ENCODE data around the gene KDM3B.
"Not testable (repeated sequence)": the region's sequence is repeated elsewhere in the genome, so short reads cannot be mapped to it uniquely, and the experiment has no call there.

The KDM3B gene, protein sequence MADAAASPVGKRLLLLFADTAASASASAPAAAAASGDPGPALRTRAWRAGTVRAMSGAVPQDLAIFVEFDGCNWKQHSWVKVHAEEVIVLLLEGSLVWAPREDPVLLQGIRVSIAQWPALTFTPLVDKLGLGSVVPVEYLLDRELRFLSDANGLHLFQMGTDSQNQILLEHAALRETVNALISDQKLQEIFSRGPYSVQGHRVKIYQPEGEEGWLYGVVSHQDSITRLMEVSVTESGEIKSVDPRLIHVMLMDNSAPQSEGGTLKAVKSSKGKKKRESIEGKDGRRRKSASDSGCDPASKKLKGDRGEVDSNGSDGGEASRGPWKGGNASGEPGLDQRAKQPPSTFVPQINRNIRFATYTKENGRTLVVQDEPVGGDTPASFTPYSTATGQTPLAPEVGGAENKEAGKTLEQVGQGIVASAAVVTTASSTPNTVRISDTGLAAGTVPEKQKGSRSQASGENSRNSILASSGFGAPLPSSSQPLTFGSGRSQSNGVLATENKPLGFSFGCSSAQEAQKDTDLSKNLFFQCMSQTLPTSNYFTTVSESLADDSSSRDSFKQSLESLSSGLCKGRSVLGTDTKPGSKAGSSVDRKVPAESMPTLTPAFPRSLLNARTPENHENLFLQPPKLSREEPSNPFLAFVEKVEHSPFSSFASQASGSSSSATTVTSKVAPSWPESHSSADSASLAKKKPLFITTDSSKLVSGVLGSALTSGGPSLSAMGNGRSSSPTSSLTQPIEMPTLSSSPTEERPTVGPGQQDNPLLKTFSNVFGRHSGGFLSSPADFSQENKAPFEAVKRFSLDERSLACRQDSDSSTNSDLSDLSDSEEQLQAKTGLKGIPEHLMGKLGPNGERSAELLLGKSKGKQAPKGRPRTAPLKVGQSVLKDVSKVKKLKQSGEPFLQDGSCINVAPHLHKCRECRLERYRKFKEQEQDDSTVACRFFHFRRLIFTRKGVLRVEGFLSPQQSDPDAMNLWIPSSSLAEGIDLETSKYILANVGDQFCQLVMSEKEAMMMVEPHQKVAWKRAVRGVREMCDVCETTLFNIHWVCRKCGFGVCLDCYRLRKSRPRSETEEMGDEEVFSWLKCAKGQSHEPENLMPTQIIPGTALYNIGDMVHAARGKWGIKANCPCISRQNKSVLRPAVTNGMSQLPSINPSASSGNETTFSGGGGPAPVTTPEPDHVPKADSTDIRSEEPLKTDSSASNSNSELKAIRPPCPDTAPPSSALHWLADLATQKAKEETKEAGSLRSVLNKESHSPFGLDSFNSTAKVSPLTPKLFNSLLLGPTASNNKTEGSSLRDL (N-terminal part only)

DNA sequence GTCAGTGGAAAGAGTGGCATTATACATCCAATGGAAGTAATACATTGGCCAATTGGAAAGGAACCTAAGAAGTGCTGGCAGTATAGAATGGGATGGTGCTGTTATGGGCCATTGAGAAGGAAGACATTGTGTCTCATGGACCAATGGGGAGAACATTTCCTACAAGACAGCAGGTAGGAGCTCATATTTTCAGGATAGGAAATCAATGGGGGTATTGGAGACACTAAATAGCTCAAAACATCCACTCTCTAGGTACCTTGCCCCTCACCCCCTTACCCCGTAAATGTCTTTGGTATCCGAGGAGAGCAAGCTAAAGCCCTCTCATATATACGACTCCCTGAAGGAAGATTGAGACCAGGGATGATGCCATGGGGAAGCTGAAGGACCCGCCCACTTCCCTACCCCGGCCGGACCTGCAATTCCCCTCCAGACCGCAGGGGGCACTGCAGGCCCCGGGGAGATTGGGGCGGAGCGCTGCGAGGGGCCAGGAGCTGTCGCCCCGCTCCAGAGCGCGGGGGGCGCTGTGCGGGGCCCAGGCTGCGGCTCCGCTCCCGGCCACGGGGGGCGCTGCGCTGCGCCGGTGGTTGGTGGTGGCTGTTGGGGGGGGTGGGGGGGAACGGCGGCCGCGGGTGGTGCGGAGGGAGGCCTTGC, at the start of gene KDM3B:
TSS of gene KDM3B (plus strand) at position 615 of the 651 bp plus-strand sequence. CDS start 111 bp downstream, outside the sequence.
- peak; percentile 85 to 99 for DNase-seq

DNA sequence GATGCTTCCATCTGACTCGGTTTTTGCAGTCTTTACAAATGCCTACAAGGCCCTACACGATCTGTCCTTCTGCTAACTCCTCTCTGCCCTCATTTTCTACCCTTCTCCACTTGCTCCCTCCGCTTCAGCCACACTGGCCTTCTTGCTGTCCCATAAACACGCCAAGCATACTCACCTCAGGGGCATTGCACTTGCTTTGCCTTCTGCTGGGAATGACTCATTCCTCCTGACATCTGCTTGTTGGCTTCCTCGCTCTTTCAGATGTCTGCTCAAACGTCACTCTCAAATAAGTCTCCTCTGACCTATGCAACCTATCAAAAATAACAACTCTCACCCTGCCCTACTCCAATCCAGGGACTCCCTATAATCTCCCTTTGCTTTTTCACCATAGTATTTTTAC, 49.1 kb upstream of the KDM3B start:
- no peak for DNase-seq

DNA sequence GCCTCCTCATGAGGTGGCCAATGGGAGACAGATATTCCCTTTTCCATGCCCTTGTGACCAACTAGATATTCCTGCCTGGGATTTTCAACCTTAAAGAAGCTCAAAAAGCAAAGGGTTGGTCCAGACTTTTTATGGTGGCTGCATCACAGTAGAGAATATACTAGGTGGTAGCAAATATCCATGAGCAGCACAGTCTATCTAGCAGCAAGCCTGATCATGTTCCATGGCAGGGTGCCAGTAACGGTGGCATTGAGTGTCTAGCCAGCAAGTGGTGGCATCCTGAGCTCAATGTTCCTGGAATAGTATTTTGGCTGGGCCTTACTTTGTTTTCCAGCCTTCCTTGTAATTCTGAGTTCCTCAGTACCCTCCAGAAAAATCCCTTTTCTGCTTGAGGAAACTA, 46.7 kb upstream of the KDM3B start:
- no peak for DNase-seq

DNA sequence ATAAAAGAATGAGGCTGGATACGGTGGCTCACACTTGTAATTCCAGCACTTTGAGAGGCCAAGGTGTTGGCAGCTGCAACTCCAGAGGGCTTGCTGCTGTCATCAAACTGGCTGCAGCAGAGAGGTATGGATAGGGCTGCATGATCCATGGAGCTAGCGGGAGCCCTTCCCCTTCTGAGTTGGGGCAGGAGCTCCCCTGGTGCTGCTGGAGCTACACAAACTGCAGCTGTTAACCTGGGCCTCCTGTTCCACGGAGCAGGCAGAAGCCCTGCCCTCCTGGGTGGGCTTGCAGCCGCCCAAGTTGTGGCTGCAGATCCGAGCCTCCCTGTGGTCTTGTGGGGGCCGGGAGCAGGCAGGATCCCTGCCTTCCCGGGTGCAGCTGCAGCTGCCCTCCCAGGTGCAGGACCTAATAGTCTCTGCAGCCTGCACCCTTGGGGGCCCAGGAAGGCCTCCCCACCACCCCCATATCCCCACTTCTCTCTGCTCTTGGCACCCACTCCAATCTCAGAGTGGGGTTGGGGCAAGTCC, 36.7 kb upstream of the KDM3B start:
- DNase-seq: no peak

DNA sequence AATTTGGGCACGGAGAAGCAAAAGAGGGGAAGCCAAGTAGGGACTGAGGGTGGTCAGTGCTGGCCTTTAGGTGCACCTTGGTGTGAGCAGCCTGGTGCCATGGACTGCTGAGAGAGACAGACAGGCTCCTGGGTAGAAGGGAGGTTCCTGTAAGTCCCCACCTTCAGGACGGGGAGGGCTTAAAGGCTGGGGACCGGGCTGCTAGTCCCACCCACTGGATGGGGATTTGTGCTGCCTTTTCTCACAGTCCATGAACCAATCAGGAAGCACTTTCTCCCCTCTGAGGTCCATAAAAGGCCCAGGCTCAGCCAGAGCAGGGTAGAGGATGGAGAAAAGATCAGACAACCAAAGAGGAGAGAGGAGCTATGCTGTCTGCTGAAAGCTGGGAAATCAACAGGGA, 36.1 kb upstream of the KDM3B start:
- DNase-seq: no peak

DNA sequence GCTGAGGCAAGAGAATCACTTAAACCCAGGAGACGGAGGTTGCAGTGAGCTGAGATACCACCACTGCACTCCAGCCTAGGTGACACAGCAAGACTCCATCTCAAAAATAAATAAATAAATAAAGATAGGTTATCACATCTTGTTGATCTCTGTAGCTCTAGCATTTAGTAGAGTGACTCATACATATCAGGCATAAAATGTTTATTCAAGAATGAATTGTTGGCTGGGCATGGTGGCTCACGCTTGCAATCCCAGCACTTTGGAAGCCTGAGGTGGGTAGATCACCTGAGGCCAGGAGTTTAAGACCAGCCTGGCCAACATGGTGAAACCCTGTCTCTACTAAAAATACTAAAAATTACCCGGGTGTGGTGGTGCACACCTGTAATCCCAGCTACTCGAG, 34.3 kb upstream of the KDM3B start:
- DNase-seq: not testable (repeated sequence)

DNA sequence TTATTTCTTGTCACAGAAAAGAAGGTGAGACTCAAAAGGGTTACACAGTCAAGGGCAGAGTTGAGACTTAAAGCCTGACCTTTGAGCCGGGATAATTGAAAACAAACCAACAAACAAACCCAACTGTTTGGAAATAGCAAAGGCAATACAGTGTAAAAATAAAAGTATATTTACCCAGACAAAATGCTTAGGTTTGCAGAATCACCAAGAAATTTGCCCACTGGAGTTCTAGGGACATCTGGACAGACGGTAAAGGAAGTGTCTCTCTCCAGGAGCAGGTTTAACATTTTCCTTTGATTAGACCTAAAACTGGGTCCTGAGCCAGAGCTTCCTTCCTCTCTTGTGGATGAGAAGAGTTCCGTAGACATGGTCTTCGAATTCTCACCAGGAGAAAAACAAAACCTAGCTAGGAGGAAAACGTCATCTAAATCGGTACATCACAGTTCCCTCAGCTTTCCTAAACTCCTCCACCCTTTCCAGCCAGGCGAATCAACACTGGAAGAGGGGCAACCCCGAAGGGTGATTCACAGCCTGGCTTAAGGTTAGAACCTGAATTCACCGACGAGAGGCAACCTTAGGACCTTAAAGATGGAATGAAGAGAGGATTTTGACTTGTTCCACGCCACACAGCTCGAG, 21.6 kb upstream of the KDM3B start:
- DNase-seq: no peak

DNA sequence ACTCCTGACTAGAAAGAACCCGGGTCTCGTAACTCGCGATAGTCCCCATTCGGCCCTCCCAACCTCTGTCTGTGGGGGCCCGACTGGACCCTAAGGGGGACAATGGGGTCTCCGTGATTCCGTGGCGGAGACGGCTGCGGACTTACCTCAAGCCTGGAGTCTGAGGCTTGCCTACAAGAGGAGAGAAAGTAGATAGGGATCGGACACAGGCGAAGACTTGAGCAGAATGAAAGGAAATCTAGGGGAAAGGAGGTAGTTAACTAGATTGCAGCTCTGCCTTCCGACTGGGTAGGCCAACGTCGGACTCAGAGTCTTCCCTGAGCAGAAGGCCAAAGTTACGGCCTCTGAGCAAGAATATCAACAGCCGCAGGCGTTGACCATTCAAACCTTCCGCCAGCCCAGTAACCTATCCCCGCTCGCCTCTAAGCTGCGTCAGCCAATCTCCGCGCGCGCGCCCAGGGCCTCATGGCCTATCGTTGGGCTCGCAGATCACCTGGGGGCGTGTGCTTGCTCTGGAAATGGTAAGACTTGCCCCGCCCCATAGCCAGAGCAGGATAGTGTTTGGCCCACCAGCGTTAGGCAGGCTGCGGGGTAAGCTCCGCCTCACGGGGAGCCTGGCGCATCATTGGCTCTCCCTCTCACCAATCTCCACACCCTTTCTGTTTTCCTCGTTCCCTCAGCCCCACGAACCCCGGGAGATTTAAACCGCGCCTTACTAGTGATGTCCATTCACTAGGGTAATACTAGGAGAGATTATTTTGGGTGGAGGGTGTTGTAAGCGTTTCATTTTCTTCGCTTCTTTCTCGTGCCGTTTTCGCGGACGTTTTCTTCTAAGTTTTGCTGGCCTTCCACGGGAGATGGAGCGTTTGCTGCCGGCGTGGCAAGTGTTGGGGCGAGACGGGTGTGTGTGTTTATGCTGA, 20.8 kb upstream of the KDM3B start, which contains the start of gene CDC25C:
TSS of gene CDC25C (minus strand) at position 356 of the 920 bp plus-strand sequence. CDS start 624 bp downstream, outside the sequence.
- peak; percentile 98 to 99 for DNase-seq

DNA sequence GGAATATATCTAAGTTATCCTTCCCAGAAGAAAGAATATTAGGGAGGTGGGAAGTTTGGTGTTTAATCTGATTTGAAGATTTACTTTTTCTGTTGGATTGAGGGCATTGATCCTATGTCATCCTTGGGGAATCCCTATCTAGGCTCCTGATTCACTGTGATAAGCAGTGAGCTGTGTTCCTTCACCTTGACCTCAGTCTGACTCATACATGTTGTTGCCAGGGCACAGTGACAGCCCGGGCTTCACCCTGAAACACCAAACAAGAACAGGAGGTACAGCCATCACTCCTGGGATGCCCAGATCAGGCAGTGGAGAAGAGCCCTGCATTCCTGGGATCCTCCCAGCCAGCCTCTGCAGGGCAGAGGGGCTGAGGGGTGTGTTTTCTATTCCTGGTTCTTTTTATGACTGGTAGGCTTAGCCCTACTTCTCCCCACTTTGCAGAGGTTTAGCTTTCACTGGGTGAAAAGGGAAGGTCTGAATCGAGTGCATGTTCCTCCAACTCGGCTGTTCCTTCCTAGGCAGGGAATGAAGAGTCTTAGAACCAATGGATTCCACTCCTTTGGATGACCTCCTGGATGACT, 17.5 kb upstream of the KDM3B start:
- no peak for DNase-seq

DNA sequence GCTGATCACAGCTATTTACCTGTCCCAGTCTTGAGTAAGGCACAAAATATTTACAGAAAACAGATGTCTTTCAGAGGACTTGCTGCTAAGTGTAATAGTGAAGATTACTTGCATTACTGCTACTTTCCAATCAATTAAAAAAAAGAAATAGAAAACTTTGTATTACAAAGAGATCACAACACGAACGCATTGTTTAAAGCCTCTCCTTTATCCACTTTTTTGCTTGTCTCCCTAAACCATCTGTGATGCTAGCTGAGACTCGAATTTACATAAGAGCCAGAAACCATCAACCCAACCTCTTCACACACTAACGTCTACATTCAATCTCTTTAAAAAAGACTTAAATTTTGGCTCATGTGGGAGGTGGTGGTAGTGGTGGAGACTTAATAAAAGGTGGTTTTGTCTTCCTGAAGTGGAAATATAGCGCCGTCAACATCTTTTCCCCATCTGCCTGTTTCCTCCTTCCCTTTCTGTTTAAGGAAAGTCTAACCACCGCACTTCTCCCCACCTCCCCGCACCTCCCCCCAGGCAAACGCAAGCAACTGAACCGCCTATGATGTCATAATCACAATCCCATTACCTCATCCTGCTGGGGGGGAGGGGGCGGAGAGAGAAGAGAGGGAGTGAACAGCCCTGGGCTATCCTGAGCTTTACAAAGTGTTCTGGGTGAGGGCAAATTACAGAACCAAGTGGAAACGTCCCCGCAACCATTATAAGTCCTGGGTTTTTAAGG, 15.4 kb upstream of the KDM3B start:
- peak; percentile 85 to 96 for DNase-seq

DNA sequence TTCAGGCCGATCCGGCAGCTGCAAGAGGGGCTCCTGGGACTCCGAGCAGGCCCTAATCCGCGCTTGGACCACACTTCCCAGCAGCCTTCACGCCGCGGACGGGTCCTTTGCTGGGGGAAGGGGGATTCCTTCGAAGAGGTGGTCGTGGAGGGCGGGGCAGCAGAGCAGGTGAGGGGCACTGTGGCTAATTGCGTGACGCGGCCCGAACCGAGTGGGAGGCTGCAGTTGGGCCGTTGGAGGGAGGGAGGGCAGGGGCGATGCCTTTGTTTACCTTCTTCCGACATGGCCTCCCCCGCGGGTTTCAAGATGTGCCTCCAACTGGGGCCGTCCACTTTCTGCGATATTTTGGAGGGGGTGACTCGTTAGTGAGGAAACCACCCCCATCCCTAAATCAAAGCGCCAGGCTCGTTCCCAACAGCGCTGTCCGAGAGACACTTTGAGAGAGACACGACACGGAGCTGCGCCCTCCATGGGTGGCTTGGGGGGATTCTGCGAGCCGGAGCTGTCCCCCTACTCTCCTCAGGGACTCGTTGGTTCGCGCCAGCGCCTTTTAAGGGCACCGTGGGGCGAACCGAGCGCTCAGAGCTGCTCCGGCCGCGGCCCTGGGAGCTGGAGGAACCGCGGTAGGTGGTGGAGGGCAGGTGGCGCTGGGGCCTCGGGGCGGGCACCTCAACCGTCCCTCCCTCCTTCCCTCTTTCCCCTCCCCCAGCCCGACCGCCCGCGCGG, 14.6 kb upstream of the KDM3B start, which contains the start of gene FAM53C:
TSS of gene FAM53C (plus strand) at position 582 of the 726 bp plus-strand sequence. CDS start 3,070 bp downstream, outside the sequence.
- peak; percentile 85 to 93 for DNase-seq

DNA sequence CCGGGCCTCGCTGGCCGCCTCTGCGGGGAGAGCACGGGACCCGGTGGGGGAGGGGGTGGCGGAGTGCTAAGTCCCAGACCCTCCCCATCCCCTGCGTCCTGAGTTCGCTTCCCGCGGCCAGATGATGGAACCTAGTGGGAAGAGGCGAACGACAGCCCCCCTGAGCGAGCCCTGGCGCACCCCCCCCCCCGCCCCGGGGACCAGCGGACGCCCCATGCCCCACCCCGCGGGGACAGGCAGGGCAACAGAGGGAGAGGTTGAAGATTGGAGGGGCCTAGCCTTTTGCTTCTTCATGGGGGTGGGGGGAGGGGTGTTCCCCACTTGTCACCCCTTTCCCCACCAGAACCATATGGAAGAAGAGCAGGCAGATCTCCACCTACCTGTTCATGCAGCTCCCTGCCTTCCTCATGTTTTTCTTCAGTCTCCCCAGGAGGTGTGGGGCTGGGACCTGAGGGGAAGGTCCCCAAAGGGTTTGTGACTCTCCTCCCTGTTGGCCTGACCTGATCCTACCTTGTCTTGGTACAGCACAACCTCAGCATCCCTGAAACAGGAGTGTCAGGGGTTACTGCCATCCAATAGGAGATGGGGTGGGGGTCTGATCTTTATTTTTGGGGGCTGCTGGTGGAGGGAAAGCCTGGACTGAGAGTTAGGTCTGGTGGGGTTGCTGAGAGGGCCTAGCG, 13.9 kb upstream of the KDM3B start:
- no peak for DNase-seq

DNA sequence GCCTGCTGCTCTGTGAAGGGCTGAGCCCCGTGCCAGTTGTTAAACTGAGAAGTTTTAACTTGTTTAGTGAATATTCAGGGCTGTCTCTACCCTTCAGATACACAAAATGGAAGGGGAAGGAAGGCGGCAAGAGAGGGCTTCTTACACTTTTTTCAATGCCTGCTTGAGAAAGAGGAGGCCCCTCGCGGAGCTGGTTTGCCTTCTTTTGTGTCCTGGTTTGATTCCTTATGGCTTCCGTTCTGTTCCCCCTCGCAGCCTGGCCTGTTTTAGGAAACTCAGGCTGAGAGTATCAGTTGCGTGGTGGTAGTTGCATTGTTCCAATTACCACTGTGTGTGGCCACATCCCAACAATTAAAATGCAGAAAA, 13.4 kb upstream of the KDM3B start:
- peak in 1 of 2 donors; percentile 15 for DNase-seq

DNA sequence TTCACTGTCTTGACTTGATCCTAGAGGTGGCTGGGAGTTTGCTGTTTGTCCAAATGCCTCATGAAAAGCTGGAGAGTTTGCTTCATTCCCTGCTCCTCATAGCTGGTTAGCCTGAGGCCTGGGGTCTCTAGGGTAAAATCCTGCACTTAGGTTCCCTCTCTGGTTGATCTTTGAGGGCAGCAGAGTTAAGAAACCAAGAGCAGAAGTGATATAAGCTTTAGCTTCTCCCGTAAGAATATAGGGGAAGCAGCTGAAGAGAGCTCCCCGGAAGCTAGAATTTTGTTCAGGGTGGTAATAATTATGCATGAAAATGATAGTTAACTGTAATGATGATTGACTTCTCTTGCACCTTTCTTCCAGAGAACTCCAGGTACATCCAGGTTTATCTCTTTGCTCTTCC, 13.0 kb upstream of the KDM3B start:
- peak; percentile 45 to 50 for DNase-seq

DNA sequence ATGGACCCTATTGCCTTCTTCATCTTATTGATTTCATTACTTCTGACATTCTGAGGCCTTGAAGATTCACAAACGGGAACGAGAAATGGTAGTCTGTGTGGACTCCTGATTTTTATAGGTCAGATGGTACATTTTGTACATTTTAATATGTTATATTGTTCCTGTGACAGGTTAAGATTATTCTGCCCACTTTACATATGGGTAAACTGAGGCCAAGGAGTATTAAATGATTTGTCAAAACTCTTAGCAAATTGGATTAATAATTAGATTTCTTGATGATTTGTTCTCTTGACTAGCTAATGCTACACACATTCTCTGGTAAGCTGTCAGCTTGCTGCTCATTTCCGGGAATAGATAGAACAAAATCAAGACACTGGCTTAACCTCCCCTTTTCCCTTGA, 12.5 kb upstream of the KDM3B start:
- DNase-seq: no peak

DNA sequence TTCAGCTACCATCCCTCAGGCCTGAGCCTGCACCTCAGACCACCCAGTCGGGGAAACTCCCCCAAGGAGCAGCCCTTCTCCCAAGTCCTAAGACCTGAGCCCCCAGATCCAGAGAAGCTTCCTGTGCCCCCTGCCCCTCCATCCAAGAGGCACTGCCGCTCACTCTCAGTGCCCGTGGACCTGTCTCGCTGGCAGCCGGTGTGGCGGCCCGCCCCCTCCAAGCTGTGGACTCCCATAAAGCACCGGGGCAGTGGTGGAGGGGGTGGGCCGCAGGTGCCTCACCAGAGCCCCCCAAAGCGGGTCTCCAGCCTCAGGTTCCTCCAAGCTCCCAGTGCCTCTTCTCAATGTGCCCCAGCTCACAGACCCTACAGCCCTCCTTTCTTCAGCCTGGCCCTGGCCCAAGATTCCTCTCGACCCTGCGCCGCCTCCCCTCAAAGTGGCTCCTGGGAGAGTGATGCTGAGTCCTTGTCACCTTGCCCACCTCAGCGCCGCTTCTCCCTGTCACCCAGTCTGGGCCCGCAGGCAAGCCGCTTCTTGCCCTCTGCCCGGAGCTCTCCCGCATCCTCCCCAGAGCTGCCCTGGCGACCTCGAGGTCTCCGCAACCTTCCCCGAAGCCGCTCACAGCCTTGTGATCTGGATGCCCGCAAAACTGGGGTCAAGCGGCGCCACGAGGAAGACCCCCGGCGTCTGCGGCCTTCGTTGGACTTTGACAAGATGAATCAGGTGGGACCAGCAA, 7.4 kb upstream of the KDM3B start:
- DNase-seq: no peak

DNA sequence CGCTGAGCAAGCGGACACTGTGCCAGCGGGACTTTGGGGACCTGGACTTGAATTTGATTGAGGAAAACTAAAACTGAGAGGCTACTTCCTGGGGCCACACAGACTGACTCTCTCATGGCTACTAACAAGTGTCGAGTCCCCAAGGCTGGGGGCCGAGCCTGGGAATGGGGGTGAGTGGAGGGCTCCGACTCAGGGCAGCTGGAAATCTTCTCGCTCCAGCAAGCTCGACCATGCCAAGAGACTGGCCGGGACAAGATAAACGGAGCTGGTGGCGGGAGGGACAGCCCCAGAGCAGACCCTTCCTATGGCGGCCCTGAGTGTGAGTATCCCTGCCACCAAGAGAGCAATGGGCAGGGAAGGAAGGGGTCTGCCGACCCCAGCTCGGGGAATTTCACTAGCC, 5.6 kb upstream of the KDM3B start:
- DNase-seq: no peak
